Calu3 (cell line): ENCODE results near the gene ODR4. TPM values are rescaled to one million over a fixed set of nuclear protein-coding genes. Genes with fewer than 3 reads are reported as not detected.
"Not testable (repeated sequence)": the region's sequence is repeated elsewhere in the genome, so short reads cannot be mapped to it uniquely, and the experiment has no call there.

ENCODE experiments used
- BruUV-seq: library from RNA; stranded (reverse); fragments of 400-500 nt; replicated peaks from 2 replicates; lab custom pipeline; 2021; lab: Mats Ljungman, UMichigan
- CTCF ChIA-PET: fragments of 300-600 bp; sonication (Branson Sonifier 250); formaldehyde crosslinking; loops from one replicate; lab custom pipeline; 2022; ENCODE audit warnings: antibody characterized with exemption; lab: Charles Lee
- DNase-seq: peaks from one replicate; pipeline ENCODE4 v3.0.0; 2022
- H3K27ac Mint-ChIP-seq: one replicate; pipeline ENCODE4 v1.8.0; 2022; ENCODE audit warnings: mixed read lengths; ENCODE audit not compliant: unreplicated experiment
- H3K27me3 Mint-ChIP-seq: one replicate; pipeline ENCODE4 v1.8.0; 2022; ENCODE audit warnings: mixed read lengths; ENCODE audit not compliant: unreplicated experiment
- H3K36me3 Mint-ChIP-seq: one replicate; pipeline ENCODE4 v1.8.0; 2022; ENCODE audit warnings: mild to moderate bottlenecking, moderate library complexity, mixed read lengths; ENCODE audit not compliant: insufficient read depth, unreplicated experiment
- H3K4me1 Mint-ChIP-seq: one replicate; pipeline ENCODE4 v1.8.0; 2022; ENCODE audit warnings: mild to moderate bottlenecking, low read depth, mixed read lengths; ENCODE audit not compliant: unreplicated experiment
- H3K4me3 Mint-ChIP-seq: one replicate; pipeline ENCODE4 v1.8.0; 2022; ENCODE audit warnings: mild to moderate bottlenecking, low read depth, moderate library complexity, mixed read lengths; ENCODE audit not compliant: unreplicated experiment
- H3K9me3 Mint-ChIP-seq: one replicate; pipeline ENCODE4 v1.8.0; 2022; ENCODE audit warnings: low read depth, mixed read lengths; ENCODE audit not compliant: unreplicated experiment
- CTCF ChIP-seq: fragments of 200-600 bp; IDR thresholded peaks from one replicate; pipeline ENCODE4 v1.8.0; 2022; ENCODE audit warnings: antibody characterized with exemption; ENCODE audit not compliant: unreplicated experiment
- intact Hi-C: fragments of 100-400 bp; cut with micrococcal nuclease; formaldehyde crosslinking; loops from one replicate; pipeline ENCODE4 v1.10.0; 2022; ENCODE audit not compliant: unreplicated experiment
- total RNA-seq: library from RNA; stranded (reverse); gene quantifications from 2 replicates; pipeline ENCODE4 v1.2.3, GENCODE V29; 2022

The ODR4 gene
- total RNA-seq, 1 experiment from 2014 or later: 29.6 TPM

GRCh38 chr1:186375929-186376319 is 286 bp downstream of the ODR4 start:
- no peak for DNase-seq
- no TSS peak for BruUV-seq
- H3K27me3 Mint-ChIP-seq: no peaks in the 10 kb centered on the region
- H3K4me3 Mint-ChIP-seq: peak overlapping the region; percentile 93
- peaks cover 69% of the 10 kb centered on the region for H3K36me3 Mint-ChIP-seq
- peaks cover 8% of the 10 kb centered on the region for H3K4me1 Mint-ChIP-seq
- H3K9me3 Mint-ChIP-seq: no peaks in the 10 kb centered on the region
- TF ChIP-seq CTCF: no peak
- intact Hi-C loops: no loop called here
- peak overlapping the region; percentile 96 for H3K27ac Mint-ChIP-seq
- CTCF ChIA-PET: interaction anchor here (0.6 to 1.6 kb wide), 10 partner anchors 10 to 565 kb away, joined by 3 to 9 read pairs (median 4); no protein-coding TSS in a partner anchor

DNA sequence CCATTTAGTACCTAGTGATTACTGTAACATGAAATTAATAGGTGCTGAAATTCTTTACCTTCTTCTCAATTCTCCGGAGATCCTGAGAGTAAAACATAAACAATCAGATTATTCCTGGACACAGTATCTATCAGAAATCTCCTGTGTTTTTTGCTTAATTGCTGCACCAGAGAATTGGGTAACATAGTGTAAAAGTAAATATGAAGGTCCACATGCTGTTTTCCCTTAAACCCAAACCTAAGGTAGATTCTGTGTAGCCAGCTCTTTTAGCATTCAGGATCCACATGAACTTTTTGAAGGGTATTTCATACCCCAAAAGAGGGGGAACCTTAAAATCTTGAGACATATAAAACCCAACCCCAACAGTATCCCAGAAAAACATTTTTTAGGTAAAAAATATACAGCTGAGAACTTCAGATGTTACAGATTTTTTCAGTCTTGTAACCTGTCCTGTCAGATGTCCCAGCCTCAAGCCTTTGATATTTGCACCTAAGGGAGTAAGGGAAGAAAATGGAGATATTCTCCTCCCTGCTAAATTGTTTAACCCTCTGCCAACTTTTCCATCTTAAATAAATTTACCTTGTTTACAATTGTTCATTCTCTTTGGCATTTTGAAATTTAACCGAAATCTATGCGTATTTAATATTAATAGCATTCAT is 11.2 kb downstream of the ODR4 start:
- intact Hi-C loops: no loop called here
- no peak overlapping the region for H3K4me3 Mint-ChIP-seq
- H3K27me3 Mint-ChIP-seq: no peaks in the 10 kb centered on the region
- CTCF ChIA-PET: no interaction called here
- no peak for TF ChIP-seq CTCF
- H3K4me1 Mint-ChIP-seq: no peaks in the 10 kb centered on the region
- no TSS peak for BruUV-seq
- H3K36me3 Mint-ChIP-seq: peaks cover 17% of the 10 kb centered on the region
- DNase-seq: no peak
- H3K27ac Mint-ChIP-seq: no peak overlapping the region
- H3K9me3 Mint-ChIP-seq: no peaks in the 10 kb centered on the region

DNA sequence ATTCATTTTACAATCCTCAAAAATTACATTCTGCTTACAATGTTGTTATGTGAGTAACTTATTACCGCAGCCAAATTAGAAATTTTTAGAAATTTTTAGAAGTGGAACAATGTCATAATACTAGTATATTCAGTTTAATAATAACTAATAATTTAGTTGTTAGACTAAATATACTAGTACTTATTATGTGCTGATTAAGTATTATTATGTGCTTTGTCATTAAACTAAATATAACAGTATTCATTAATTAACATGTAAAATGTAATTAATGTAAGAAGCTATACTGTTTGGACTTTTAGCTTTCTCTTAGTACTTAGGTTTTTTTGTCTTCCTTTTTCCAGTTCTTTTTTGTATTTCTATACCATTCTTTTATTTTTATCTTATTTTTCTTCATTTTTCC is 15.3 kb downstream of the ODR4 start:
- Mint-ChIP-seq H3K27ac (no peak overlapping the region), H3K36me3 (peaks cover 12% of the 10 kb centered on the region), H3K27me3 (no peaks in the 10 kb centered on the region), H3K9me3 (no peaks in the 10 kb centered on the region), H3K4me1 (no peaks in the 10 kb centered on the region), H3K4me3 (no peak overlapping the region)
- no peak for DNase-seq
- intact Hi-C loops: no loop called here
- CTCF ChIA-PET: no interaction called here
- BruUV-seq: no TSS peak
- TF ChIP-seq CTCF: no peak

DNA sequence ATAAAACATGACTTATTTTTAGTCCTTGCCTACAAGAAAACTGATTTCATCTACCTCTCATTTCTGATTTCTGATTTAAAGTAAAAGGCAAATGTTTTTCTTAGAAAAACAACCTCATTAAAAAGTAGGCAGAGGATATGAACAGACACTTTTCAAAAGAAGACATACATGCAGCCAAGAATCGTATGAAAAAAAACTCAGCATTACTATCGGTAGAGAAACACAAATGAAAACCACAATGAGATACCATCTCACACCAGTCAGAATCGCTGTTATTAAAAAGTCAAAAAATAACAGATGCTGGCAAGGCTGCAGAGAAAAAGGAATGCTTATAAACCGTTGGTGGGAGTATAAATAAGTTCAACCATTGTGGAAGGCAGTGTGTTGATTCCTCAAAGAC is 16.2 kb downstream of the ODR4 start:
- no TSS peak for BruUV-seq
- H3K36me3 Mint-ChIP-seq: peaks cover 12% of the 10 kb centered on the region

DNA sequence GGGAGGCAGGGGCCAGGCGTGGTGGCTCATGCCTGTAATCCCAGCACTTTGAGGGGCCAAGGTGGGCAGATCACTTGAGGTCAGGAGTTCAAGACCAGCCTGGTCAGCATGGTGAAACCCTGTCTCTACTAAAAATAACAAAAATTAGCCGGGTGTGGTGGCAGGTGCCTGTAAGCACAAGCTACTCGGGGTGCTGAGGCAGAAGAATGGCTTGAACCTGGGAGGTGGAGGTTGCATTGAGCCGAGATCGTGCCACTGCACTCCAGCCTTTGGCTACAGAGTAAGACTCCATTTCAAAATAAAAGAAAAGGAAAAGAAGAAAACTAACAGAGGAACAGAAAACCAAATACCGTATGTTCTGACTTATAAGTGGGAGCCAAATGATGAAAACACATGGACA is 17.1 kb downstream of the ODR4 start:
- H3K4me3 Mint-ChIP-seq, intact Hi-C loops, BruUV-seq, H3K9me3 Mint-ChIP-seq, H3K27ac Mint-ChIP-seq, DNase-seq, H3K4me1 Mint-ChIP-seq, H3K27me3 Mint-ChIP-seq: not testable (repeated sequence)
- H3K36me3 Mint-ChIP-seq: peaks cover 18% of the 10 kb centered on the region
- CTCF ChIA-PET: interaction anchor here (1.3 kb wide), 1 partner anchor 18 kb away, joined by 4 read pairs; the partner anchor contains the start of gene TPR

More for the DNA sequence above, 16.2 kb downstream of the ODR4 start:
- no peak for TF ChIP-seq CTCF
- intact Hi-C loops: no loop called here
- no peaks in the 10 kb centered on the region for H3K27me3 Mint-ChIP-seq
- H3K4me3 Mint-ChIP-seq: no peak overlapping the region
- CTCF ChIA-PET: no interaction called here
- DNase-seq: no peak
- H3K27ac Mint-ChIP-seq: no peak overlapping the region
- H3K9me3 Mint-ChIP-seq: no peaks in the 10 kb centered on the region
- H3K4me1 Mint-ChIP-seq: no peaks in the 10 kb centered on the region

DNA sequence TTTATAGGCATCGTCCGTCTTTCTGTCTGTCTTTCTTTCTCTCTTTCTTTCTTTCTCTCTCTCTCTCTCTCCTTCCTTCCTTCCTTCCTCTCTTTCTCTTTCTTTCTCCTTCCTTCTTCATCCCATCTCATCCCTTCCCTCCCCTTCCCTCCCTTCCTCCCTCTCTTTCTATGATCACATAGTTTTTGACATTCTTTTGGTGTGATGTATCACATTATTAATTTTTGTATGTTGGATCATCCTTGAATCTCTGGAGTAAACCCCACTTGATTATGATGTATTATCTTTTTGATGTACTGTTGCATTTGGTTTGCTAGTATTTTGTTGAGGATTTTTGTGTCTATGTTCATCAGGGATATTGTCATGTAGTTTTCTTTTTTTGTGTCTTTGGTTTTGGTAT is 25.8 kb downstream of the ODR4 start:
- intact Hi-C loops: loop anchor here (5.0 to 10.0 kb wide), 4 partner anchors 206 to 576 kb away; partner anchors contain the start of gene PTGS2
- CTCF ChIA-PET, H3K9me3 Mint-ChIP-seq, H3K27me3 Mint-ChIP-seq, DNase-seq, H3K27ac Mint-ChIP-seq, BruUV-seq, H3K4me3 Mint-ChIP-seq, H3K4me1 Mint-ChIP-seq: not testable (repeated sequence)
- peaks cover 14% of the 10 kb centered on the region for H3K36me3 Mint-ChIP-seq
